Hippocampal formation (tissue), 2 donors: ENCODE results near the gene TMEM134.
A peak's percentile ranks its signal among the peaks of the same experiment; 100 is the strongest.

Source experiments
- DNase-seq, 2 donors: peaks; one replicate each; lab custom pipeline; 2025; lab: John Stamatoyannopoulos, UW

TMEM134 gene

GRCh38 chr11:67422891-67423290, 46.2 kb downstream of the TMEM134 start:
- DNase-seq: no peak

- DNase-seq: no peak
These were observed 47.5 kb downstream of the TMEM134 start for GRCh38 chr11:67421430-67422031.

GRCh38 chr11:67420646-67421429, 48.2 kb downstream of the TMEM134 start:
- peak; percentile 75 to 87 for DNase-seq

GRCh38 chr11:67420147-67420645, 48.9 kb downstream of the TMEM134 start:
- DNase-seq: no peak

- DNase-seq: no peak
These were observed 49.6 kb downstream of the TMEM134 start for GRCh38 chr11:67419325-67420049.

- DNase-seq: no peak
These were observed 50.4 kb downstream of the TMEM134 start for GRCh38 chr11:67418476-67419281.

GRCh38 chr11:67417425-67417824, 51.6 kb downstream of the TMEM134 start:
- DNase-seq: no peak

GRCh38 chr11:67416416-67417335, 52.4 kb downstream of the TMEM134 start:
- DNase-seq: no peak

- DNase-seq: peak in 1 of 2 donors; percentile 91
These were observed 53.3 kb downstream of the TMEM134 start, which contains the start of gene CARNS1 for GRCh38 chr11:67415501-67416304. Gene CARNS1, plus strand, starts transcription at chr11:67415678. Its CDS starts 522 bp downstream, at chr11:67416200.

- peak in 1 of 2 donors; percentile 27 for DNase-seq
These were observed 55.7 kb downstream of the TMEM134 start for GRCh38 chr11:67413266-67413849.

GRCh38 chr11:67412495-67413179, 56.4 kb downstream of the TMEM134 start:
- no peak for DNase-seq

- no peak for DNase-seq
These were observed 57.3 kb downstream of the TMEM134 start for GRCh38 chr11:67411785-67412152.
